ENCODE data around the gene NACC2.

NACC2 gene

DNA sequence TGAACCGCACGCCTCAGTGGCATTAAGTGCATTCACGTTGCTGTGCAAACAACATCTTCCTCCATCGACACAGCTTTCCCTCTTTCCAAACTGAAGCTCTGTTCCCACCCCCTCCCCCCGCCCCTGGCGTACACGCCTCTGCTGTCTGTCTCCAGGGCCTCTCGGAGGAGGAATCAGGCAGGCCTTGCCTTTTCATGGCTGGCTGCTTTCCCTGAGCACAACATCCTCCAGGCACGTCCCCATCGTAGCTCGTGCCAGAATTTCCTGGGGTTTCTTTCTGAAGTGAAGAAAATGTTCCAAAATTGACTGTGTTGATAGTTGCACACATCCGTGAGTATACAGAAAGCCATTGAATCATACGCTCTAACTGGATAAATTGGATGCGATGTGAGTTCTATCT, 45.9 kb upstream of the NACC2 start:
- no peak for DNase-seq (ENCODE audit: low read depth)
- TF ChIP-seq, protein P1, sequence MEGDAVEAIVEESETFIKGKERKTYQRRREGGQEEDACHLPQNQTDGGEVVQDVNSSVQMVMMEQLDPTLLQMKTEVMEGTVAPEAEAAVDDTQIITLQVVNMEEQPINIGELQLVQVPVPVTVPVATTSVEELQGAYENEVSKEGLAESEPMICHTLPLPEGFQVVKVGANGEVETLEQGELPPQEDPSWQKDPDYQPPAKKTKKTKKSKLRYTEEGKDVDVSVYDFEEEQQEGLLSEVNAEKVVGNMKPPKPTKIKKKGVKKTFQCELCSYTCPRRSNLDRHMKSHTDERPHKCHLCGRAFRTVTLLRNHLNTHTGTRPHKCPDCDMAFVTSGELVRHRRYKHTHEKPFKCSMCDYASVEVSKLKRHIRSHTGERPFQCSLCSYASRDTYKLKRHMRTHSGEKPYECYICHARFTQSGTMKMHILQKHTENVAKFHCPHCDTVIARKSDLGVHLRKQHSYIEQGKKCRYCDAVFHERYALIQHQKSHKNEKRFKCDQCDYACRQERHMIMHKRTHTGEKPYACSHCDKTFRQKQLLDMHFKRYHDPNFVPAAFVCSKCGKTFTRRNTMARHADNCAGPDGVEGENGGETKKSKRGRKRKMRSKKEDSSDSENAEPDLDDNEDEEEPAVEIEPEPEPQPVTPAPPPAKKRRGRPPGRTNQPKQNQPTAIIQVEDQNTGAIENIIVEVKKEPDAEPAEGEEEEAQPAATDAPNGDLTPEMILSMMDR (conservative IDR thresholded peaks at IDR 0.05; ENCODE audit: low read length): no peak
- no peak overlapping the region for H3K4me3 ChIP-seq (ENCODE audit: low read length)

DNA sequence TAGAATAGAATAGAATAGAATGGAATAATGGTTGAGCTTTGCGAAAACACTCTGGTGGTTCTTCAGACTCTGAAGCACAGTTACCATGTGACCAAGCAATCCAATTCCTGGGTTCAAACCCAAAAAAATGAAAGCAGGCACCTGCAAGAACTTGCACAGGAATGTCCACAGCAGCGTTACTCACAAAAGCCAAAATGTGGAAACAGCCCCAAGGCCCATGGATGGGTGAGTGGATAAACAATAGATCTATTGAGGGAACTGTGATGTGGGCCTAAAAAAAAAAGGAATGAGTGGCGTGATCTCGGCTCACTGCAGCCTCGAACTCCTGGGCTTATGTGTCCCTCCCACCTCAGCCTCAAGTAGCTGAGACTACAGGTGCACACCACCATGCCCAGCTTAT, 45.0 kb upstream of the NACC2 start:
- no peak for DNase-seq (ENCODE audit: low read depth)
- TF ChIP-seq, protein P1 (conservative IDR thresholded peaks at IDR 0.05; ENCODE audit: low read length): no peak
- H3K4me3 ChIP-seq (ENCODE audit: low read length): no peak overlapping the region

- DNase-seq (ENCODE audit: low read depth): no peak
- H3K4me3 ChIP-seq (ENCODE audit: low read length): no peak overlapping the region
- TF ChIP-seq, protein P1 (conservative IDR thresholded peaks at IDR 0.05; ENCODE audit: low read length): peak; percentile 20; the same call in 1 of the 2 replicates
Observed at GRCh38 chr9:136138566-136138965, 43.5 kb upstream of the NACC2 start.

- TF ChIP-seq, protein P1 (conservative IDR thresholded peaks at IDR 0.05; ENCODE audit: low read length): no peak
- no peak for DNase-seq (ENCODE audit: low read depth)
- no peak overlapping the region for H3K4me3 ChIP-seq (ENCODE audit: low read length)
Observed at GRCh38 chr9:136137321-136138265, 42.5 kb upstream of the NACC2 start.

- no peak overlapping the region for H3K4me3 ChIP-seq (ENCODE audit: low read length)
- no peak for DNase-seq (ENCODE audit: low read depth)
- TF ChIP-seq, protein P1 (conservative IDR thresholded peaks at IDR 0.05; ENCODE audit: low read length): no peak
Observed at GRCh38 chr9:136136127-136136925, 41.2 kb upstream of the NACC2 start.

- H3K4me3 ChIP-seq (ENCODE audit: low read length): no peak overlapping the region
- TF ChIP-seq, protein P1 (conservative IDR thresholded peaks at IDR 0.05; ENCODE audit: low read length): no peak
- no peak for DNase-seq (ENCODE audit: low read depth)
Observed at GRCh38 chr9:136135326-136136126, 40.4 kb upstream of the NACC2 start.

Measured in AG10803 (cell line).